HG03565 (cell line): Measurements from ENCODE around the gene TMEM178B.

Source experiments
- ATAC-seq: cut with Tn5 transposase; IDR thresholded peaks from one replicate; pipeline ENCODE4 v1.9.1; 2021; ENCODE audit warnings: mild to moderate bottlenecking, moderate library complexity; ENCODE audit not compliant: unreplicated experiment

The TMEM178B gene

GRCh38 chr7:141217938-141218337 lies 144.1 kb downstream of the TMEM178B start:
- ATAC-seq: no peak

GRCh38 chr7:141218941-141219340 lies 145.1 kb downstream of the TMEM178B start:
- ATAC-seq: no peak

GRCh38 chr7:141220263-141220880 lies 146.5 kb downstream of the TMEM178B start:
- no peak for ATAC-seq

DNA sequence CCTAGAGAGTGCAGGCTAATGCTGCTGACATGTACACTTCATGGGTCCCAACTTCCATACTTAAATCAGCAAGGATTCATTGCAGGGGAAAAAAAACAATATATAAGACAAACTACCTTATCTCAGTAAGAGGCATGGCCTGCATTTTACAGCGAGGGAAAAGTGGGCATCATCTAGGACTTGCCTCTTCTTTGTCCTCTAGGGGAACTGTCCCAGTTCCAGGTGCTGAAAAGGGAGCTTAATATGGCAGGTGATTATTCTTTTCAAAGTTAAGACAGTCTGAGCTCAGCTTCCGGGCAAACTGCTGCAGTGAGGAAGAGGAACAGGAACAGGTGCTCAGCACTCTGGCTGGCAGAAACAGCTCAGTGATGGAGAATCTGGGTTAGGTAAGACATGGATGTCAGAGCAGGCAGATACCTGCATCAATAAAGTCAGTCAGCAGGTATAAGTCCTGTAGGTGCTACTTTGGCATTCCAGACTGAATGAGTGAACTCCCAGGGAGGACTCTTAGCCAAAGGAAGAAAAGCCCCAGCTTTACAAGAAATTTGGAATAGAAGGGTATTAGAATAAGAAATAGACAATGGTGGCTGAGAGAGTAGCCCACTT lies 147.2 kb downstream of the TMEM178B start:
- no peak for ATAC-seq

GRCh38 chr7:141225916-141226618 lies 152.2 kb downstream of the TMEM178B start:
- ATAC-seq: no peak

DNA sequence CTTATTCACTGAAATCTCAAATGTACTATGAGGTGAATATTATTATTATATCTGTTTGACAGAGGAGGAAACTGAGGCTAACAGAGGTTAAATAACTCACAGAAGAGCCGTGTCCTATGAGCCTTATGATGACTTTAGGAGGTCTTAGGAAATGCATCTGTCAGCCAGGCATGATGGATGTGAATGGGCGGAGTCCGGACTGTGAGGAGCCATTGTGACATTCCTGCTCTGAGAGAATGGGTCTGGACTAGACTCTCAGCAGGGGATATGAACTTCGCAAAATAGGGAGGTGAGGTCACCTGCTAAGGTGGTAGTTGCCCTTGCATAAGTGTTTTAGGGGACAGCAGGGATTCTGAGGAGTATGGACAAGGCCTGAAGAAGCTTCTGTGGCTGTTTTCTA lies 153.6 kb downstream of the TMEM178B start:
- no peak for ATAC-seq

GRCh38 chr7:141228482-141228881 lies 154.6 kb downstream of the TMEM178B start:
- no peak for ATAC-seq

- no peak for ATAC-seq
These were observed 157.3 kb downstream of the TMEM178B start for GRCh38 chr7:141231018-141231792.

DNA sequence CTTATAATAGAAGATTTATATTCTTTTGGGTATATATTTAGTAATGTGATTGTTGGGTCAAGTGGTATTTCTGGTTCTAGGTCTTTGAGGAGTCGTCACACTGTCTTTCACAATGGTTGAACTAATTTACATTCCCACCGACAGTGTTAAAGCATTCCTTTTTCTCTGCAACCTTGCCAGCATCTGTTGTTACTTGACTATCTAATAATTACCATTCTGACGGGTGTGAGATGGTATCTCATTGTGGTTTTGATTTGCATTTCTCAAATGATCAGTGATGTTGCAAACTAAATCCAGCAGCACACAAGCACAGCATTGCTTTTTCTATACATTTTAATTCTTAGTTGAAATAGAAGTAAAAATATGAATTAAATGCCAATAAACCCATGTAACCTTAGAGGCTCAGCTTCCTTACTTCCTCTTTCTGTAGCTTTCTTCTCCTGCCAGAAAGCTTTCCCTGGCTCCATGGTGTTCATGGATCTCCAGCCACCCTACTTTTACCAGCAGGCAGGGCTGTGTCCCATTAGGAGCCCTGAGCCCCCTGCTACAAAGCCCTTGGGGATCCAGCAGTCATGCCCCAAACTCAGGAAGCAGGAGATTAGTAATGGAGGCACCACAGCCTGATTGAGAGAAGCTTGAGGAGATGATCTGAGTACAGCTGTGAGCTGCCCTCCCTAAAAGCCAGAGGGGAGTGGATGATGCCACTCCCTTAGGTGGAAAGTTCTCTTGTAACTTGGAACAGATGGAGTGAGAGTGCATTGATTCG lies 158.6 kb downstream of the TMEM178B start:
- no peak for ATAC-seq

- no peak for ATAC-seq
These were observed 160.7 kb downstream of the TMEM178B start for GRCh38 chr7:141234335-141235105.

DNA sequence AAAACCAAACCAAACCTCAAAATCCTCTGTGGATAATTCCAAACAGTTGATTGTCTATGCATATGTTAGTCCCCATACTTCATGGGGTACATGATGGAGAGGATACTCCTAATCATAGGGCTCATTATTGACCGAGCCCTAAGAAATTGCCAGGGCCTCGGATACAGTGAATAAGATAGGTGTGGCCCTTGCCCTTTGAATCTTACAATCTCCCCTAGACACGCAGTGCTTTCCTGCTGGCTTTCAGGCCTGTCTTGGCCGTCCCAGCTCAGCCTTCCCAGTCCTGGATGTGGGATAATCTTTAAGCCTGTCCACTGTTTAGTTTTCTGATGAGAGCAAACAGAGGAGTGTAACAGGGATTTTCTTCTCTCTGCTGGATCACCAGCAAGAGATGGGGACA lies 161.8 kb downstream of the TMEM178B start:
- no peak for ATAC-seq

- no peak for ATAC-seq
These were observed 164.9 kb downstream of the TMEM178B start for GRCh38 chr7:141238596-141239243.

GRCh38 chr7:141239661-141240060 lies 165.8 kb downstream of the TMEM178B start:
- no peak for ATAC-seq

DNA sequence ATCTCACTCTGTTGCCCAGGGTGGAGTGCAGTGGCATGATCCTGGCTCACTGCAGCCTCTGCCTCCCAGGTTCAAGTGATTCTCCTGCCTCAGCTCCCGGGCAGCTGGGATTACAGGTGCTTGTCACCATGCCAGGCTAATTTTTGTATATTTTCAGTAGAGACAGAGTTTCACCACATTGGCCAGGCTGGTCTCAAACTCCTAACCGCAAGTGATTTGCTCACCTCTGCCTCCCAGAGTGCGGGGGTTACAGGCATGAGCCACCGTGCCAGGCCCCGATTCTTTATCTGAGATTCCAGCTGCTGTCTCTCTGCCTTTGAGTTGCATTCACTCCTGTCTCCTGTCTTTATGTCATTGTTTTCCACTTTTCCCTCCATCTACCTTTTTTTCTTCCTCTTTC lies 168.7 kb downstream of the TMEM178B start:
- ATAC-seq: no peak

GRCh38 chr7:141243368-141243767 lies 169.5 kb downstream of the TMEM178B start:
- no peak for ATAC-seq

DNA sequence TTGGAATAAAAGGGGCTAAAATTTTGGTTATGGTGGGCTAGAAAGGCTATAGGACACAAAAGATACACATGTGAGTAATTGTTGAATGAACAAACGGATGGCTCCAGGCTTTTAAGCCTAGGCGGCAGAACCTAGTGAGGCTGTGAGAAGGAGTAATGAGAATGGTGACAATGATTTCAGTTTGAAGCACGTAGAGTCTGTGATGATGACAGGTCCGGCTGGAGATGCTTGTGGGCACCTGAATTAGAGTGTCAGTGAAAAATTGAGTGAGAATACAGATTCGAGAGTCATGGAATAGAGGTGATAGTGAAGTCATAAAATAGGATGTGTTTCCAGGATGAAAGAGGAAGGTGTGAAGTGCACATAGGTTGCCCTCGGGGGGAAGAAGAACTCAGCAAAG lies 170.6 kb downstream of the TMEM178B start:
- ATAC-seq: no peak

DNA sequence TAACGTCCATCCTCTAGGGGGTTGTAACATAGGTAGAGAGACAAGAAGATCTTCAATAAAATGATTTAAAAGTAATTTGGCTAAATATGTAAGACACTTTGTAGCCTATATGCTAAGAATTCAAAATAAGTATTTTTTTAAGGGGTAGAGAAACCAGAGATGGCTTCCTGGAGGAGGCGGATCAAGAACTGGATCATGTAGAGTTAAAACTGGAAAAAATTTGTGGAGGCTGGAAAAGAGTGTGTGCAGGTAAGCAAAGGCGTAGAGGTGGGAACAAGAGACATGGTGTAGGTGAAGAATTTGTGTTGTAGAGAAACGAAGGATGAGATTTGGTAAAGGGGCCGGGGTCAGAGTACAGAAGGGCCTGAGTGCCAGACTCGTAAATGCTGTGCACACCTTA lies 172.6 kb downstream of the TMEM178B start:
- no peak for ATAC-seq

DNA sequence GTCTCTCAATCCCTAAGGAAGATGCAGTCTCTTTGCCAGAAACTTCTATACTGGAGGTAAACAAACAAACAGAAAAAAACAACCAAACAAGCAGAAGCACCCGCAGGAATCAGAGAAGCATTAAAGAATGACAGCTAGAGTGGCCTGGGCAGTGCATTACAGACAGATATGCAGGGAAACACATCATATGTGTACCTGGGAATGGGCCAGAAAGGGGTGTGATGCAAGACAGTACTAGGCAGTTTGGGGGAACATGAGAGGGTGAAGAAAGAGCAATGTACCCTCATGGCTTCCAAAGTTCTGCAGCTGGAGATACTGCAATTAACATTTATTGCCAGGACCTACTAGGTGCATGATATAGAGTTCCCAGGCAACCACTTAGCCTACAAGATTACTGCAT lies 177.3 kb downstream of the TMEM178B start:
- no peak for ATAC-seq

GRCh38 chr7:141251957-141252356 lies 178.1 kb downstream of the TMEM178B start:
- ATAC-seq: no peak

- no peak for ATAC-seq
These were observed 183.7 kb downstream of the TMEM178B start for GRCh38 chr7:141257597-141257996.
